Ishikawa (cell line): ENCODE measurements around the gene MTA2.

Source experiments
- CEBPB ChIP-seq: IDR thresholded peaks from 2 replicates; pipeline ENCODE4 v1.6.1; 2012
- CREB1 ChIP-seq: IDR thresholded peaks from 2 replicates; pipeline ENCODE4 v1.6.1; 2012; ENCODE audit warnings: low read depth
- EGR1 ChIP-seq: IDR thresholded peaks from 2 replicates; pipeline ENCODE4 v1.6.1; 2012
- EP300 ChIP-seq: IDR thresholded peaks from 2 replicates; pipeline ENCODE4 v1.6.1; 2012; ENCODE audit warnings: borderline replicate concordance
- FOXM1 ChIP-seq: IDR thresholded peaks from 2 replicates; pipeline ENCODE4 v1.6.1; 2012; ENCODE audit warnings: low read depth, borderline replicate concordance
- MAX ChIP-seq: IDR thresholded peaks from 2 replicates; pipeline ENCODE4 v1.6.1; 2012
- NFIC ChIP-seq: IDR thresholded peaks from 2 replicates; pipeline ENCODE4 v1.6.1; 2012
- RAD21 ChIP-seq: IDR thresholded peaks from 2 replicates; pipeline ENCODE4 v1.6.1; 2012; ENCODE audit warnings: low read depth
- REST ChIP-seq: IDR thresholded peaks from 2 replicates; pipeline ENCODE4 v1.6.1; 2012; ENCODE audit warnings: low read depth, mild to moderate bottlenecking
- TAF1 ChIP-seq: IDR thresholded peaks from 2 replicates; pipeline ENCODE4 v1.6.1; 2012; ENCODE audit warnings: low read depth, mild to moderate bottlenecking
- TCF12 ChIP-seq: IDR thresholded peaks from 2 replicates; pipeline ENCODE4 v1.6.1; 2012; ENCODE audit warnings: low read depth
- TEAD4 ChIP-seq: IDR thresholded peaks from 2 replicates; pipeline ENCODE4 v1.6.1; 2012
- USF1 ChIP-seq: IDR thresholded peaks from 2 replicates; pipeline ENCODE4 v1.6.1; 2012
- YY1 ChIP-seq: IDR thresholded peaks from 2 replicates; pipeline ENCODE4 v1.6.1; 2012; ENCODE audit warnings: low read depth
- ZBTB7A ChIP-seq: IDR thresholded peaks from 2 replicates; pipeline ENCODE4 v1.6.1; 2012; ENCODE audit warnings: low read depth

Gene MTA2

GRCh38 chr11:62559204-62559603 is 42.5 kb downstream of the MTA2 start:
- TF ChIP-seq EP300, result no peak
- no peak for TF ChIP-seq MAX
- no peak for TF ChIP-seq REST
- no peak for TF ChIP-seq FOXM1
- no peak for TF ChIP-seq CEBPB
- no peak for TF ChIP-seq USF1
- TF ChIP-seq NFIC, result no peak
- TF ChIP-seq RAD21, result no peak
- TF ChIP-seq YY1, result no peak
- no peak for TF ChIP-seq EGR1
- TF ChIP-seq TAF1, result no peak
- TF ChIP-seq TCF12, result no peak
- TF ChIP-seq CREB1, result no peak
- no peak for TF ChIP-seq ZBTB7A
- no peak for TF ChIP-seq TEAD4

GRCh38 chr11:62558669-62559068 is 43.0 kb downstream of the MTA2 start:
- TF ChIP-seq NFIC (no peak), EP300 (no peak), REST (no peak), CREB1 (no peak), FOXM1 (no peak), RAD21 (no peak), MAX (no peak), TAF1 (no peak), TEAD4 (no peak), TCF12 (no peak), USF1 (no peak), YY1 (no peak)

- no peak for TF ChIP-seq RAD21
- TF ChIP-seq FOXM1, result no peak
- TF ChIP-seq TEAD4, result no peak
- no peak for TF ChIP-seq EP300
- no peak for TF ChIP-seq TCF12
- no peak for TF ChIP-seq EGR1
- TF ChIP-seq CREB1, result no peak
- TF ChIP-seq NFIC, result no peak
- no peak for TF ChIP-seq REST
- TF ChIP-seq ZBTB7A, result no peak
- TF ChIP-seq TAF1, result no peak
- TF ChIP-seq YY1, result no peak
- no peak for TF ChIP-seq USF1
- no peak for TF ChIP-seq MAX
- TF ChIP-seq CEBPB, result no peak
Observed at GRCh38 chr11:62556875-62557631, 44.6 kb downstream of the MTA2 start.
